NCI-H524 (cell line): ENCODE data around the gene ST13.
A peak's percentile ranks its signal among the peaks of the same experiment; 100 is the strongest.
"Not testable (repeated sequence)": the region's sequence is repeated elsewhere in the genome, so short reads cannot be mapped to it uniquely, and the experiment has no call there.

Source experiments
- DNase-seq, 2 experiments: peaks; one replicate each; lab custom pipeline; 2025; lab: John Stamatoyannopoulos, UW

The ST13 gene

GRCh38 chr22:40856513-40857308 is at the start of gene ST13, which contains the start of gene XPNPEP3:
TSS of gene ST13 (minus strand) at chr22:40856639. CDS start at chr22:40856540, 99 bp downstream.
TSS of gene XPNPEP3 (plus strand) at chr22:40857148. CDS start at chr22:40857182, 34 bp downstream.
- DNase-seq: peak; percentile 97

DNA sequence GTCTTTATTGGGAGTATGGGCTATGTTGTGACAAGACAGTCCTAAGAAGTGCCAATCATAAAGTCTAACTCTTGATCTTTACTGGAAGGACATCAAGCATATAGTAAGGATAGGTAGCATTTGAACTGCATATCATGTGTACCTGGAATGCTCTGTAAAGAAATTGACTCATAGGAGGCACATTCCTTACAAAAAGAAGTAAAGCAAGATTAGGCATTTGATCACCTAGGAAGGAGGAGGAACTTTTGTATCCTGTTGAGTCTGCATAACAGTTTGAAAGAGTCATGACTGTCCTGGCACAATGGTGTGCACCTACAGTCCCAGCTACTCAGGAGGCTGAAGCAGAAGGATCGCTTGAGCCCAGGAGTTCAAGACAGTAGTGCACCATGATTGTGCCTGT is 47.7 kb upstream of the ST13 start:
- no peak for DNase-seq

- peak; percentile 39 to 75 for DNase-seq
Observed at GRCh38 chr22:40898850-40899357, 42.5 kb upstream of the ST13 start.

DNA sequence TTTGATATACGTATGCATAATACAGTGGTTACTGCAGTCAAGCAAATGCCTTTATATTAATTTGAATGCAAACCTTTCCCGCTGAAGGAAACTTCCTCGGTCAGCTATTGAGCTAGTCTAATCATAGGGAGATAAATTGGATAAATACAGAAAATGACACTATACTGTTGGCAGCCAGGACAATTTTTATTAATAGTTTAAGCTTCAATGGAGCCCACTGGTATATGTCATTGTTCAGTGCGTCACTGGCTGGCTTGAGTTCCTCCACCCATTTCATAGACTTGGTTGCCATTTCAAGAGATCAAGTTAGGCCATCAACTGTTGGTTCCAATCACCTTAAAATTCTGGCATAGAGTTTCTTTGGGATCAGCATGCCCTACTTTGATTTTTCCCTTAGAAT is 38.0 kb upstream of the ST13 start:
- no peak for DNase-seq

DNA sequence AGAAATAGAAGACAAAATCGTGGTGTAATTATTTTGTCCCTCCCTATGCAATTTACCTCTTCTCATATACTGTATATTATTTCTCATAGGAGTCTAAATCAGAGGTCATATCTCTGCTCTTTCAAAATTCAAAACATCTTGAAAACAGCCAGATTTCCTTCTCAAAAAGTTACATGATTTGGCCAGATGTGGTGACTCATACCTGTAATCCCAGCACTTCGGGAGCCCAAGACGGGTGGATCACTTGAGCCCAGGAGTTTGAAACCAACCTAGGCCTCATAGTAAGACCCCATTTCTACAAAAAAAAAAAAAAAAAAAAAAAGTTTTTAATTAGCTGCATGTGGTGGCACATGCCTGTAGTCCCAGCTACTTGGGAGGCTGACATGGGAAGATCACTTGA is 34.4 kb upstream of the ST13 start:
- DNase-seq: no peak

- DNase-seq: no peak
Observed at GRCh38 chr22:40889116-40889515, 32.7 kb upstream of the ST13 start.

- DNase-seq: no peak
Observed at GRCh38 chr22:40878922-40879321, 22.5 kb upstream of the ST13 start.

DNA sequence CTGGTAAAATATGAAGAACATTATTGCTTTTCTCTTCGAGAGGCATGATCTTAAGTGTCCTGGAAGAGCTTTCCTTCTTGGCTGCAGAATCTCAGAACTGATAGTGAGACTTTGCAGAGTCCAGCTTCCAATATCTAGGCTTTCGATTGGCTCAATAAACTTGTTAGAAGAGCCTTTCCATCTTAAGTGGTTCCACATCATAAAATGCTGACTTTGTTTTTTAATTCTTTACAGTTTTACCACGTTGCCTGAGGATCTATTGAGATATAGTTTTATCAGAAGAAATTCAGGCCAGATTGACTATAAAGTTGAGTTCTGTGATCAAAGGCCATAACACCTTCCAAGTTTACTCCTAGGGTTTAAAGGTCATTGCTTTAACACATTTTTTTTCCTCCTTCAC is 21.0 kb upstream of the ST13 start:
- DNase-seq: no peak

DNA sequence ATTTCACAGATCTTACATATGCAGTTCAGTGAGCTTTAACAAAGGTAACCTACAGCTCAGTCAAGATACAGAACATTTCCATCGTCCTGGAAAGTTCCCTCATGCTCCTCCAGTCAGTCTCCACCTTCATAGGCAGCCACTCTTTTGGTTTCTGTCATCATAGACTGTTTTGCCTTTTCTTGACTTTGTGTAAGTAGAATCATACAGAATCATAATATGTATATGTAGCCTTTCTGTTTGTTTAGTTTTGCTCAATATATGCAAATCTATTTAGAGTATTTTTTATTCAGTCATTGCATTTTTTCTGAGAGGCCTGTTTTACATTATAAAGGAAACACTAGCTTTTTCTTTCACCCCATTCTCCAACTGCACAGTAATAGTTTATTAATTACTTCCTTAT is 20.5 kb upstream of the ST13 start:
- no peak for DNase-seq

- no peak for DNase-seq
Observed at GRCh38 chr22:40875111-40875510, 18.7 kb upstream of the ST13 start.

- DNase-seq: no peak
Observed at GRCh38 chr22:40874016-40874415, 17.6 kb upstream of the ST13 start.

DNA sequence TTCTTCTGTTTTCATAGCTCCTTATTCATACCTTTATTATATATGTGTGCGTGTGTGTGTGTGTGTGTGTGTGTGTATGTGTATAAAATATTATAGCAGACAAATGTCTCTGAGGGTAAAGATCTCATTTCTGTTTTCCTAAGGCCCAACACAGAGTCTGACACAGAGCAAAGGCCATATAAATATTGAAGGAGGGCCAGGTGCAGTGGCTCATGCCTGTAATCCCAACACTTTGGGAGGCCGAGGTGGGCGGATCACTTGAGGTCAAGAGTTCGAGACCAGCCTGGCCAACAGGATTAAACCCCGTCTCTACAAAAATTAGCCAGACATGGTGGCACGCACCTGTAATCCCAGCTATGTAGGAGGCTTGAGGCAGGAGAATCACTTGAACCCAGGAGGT is 11.9 kb upstream of the ST13 start:
- DNase-seq: not testable (repeated sequence)

- no peak for DNase-seq
Observed at GRCh38 chr22:40867109-40867508, 10.7 kb upstream of the ST13 start.

GRCh38 chr22:40862537-40862936 is 6.1 kb upstream of the ST13 start:
- no peak for DNase-seq

- DNase-seq: no peak
Observed at GRCh38 chr22:40862013-40862412, 5.6 kb upstream of the ST13 start, which contains the start of gene DNAJB7. TSS of gene DNAJB7 (minus strand) at chr22:40862113. CDS start at chr22:40861994, 119 bp downstream.

GRCh38 chr22:40857309-40857855 is 943 bp upstream of the ST13 start:
- DNase-seq: no peak

DNA sequence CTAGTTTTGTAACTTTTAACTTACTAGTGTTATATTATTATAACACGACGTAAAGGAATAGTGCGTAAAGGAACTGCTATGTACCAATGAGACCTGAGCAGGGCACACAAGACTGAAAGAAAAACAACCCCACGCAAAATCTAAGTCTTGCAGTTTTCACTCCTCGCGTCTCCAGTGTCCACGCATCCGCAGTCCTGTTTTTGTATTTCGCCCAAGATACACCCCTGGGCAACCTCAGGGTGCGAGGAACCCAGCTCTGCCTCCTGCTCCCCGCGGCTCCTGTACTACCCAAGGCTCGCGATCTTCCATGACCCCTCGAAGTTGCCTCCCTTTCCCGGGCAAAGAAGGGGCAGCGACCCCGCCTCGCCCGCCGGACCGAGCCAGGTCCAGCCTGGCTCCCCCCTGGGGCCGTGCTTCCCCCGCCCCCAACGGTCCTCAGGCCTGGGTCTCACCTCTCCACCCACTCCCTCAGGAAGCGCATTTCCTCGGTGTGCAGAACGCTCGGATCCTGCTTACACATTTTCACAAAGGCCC is 393 bp downstream of the ST13 start:
- peak; percentile 38 to 41 for DNase-seq

DNA sequence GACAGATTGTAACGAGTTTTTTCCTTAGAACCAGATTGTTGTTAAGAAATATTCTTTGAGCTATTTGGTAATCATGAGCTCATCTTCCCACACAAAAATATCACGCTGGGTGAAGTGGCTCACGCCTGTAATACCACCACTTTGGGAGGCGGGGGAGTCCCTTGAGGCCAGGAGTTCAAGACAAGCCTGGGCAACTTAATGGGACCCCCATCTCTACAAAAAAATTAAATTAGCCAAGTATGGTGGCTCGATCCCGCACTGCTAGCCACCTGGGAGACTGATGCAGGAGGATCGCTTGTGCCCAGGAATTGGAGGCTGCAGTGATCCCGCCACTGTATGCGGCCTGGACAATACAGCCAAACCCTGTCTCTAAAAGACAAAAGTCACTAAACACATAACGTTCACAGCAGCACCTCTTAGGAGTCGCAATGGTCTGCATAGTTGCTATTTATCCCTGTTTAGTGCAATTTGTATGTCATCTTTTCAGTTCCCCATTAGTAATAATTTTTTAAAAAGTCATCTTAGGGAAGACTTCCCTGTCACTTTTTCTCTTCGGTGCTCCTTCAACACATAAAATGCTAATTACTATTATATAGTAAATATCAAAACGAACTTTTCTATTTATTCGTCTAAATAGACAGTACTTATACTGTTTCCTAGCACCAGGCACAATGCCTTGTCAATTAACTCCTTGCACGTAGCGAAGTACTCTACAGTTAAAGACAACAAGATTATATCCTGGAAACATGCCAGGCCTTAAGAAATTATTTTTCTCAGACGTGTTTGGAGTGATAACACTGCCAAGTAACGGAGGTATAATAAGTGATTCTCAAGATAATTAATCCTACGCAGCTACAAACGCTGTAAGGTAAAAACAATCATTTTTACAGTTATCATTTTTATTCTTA is 1.1 kb downstream of the ST13 start:
- DNase-seq: peak in 1 of 2 experiments; percentile 31

GRCh38 chr22:40853961-40854360 is 2.5 kb downstream of the ST13 start:
- DNase-seq: peak in 1 of 2 experiments; percentile 52

GRCh38 chr22:40853333-40853732 is 3.1 kb downstream of the ST13 start:
- DNase-seq: no peak

GRCh38 chr22:40845816-40846215 is 10.6 kb downstream of the ST13 start:
- DNase-seq: not testable (repeated sequence)

GRCh38 chr22:40844951-40845350 is 11.5 kb downstream of the ST13 start:
- DNase-seq: no peak
